ENCODE results near the gene USP21.
A peak's percentile ranks its signal among the peaks of the same experiment; 100 is the strongest.

Gene USP21

DNA sequence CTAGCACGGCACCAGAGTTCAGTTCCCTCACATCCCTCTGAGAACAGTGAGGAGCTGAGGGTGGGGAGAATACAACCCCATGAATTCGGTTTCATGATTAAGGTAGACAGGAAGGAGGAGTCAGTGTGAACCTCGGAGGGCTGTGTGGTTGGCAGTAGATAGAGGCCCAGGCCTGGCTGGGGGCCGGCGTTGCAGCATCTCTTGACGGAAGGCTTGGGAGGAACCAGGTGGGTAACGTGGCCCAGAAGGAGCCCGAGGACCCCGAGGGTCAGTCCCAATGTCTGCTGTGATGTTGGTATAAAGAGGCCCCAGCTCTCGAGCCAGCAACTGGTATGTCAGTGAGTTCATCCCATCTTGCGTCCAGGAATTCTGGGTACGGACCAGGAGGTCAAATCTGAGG lies 12.4 kb downstream of the USP21 start:
- ATAC-seq, result no peak

DNA sequence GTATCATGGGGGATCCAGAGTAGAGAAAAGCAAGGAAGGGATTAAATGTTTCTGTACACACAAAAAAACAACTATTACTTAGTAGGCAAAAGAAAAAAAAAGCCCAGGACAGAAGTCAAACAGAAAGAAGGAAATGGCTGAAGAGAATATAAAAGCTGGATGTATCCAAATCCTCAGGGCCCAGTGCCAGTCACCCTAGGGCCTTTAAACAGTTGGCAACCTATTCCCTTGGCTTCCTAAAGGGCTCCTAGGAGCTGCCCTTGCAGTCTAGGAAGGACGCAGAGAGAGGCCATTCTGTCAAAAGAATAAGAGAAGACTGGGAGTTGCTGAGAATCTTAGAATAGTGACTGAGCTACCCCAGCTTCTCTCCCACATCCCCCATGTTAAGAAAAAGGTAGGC lies 13.0 kb downstream of the USP21 start:
- ATAC-seq, result no peak

DNA sequence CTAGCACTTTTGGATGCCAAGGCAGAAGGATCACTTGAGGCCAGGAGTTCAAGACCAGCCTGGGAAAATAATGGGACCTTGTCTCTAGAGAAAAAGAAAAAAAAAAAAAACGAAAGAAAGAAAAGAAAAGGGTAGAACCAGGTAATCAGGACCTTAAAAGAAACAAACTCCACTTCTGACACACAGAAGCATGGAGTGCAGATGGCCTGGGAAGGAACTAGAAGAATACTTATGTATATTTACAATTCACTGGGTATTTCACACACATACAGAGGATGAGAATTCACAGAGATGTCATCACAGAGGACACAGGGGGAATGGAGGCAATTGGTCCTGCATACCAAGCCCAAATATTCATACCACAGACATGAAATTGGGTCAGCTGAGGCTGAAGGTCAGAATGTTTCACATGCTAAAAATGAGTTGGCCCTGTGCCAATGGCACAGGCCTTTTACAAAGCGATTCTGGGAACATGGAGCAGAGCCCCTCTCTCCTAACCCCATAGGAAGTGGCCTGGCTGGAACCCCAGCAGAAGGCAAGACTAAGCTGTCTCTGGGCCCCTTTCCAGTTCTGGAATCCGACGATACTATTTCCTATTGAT lies 13.6 kb downstream of the USP21 start:
- ATAC-seq, result no peak

DNA sequence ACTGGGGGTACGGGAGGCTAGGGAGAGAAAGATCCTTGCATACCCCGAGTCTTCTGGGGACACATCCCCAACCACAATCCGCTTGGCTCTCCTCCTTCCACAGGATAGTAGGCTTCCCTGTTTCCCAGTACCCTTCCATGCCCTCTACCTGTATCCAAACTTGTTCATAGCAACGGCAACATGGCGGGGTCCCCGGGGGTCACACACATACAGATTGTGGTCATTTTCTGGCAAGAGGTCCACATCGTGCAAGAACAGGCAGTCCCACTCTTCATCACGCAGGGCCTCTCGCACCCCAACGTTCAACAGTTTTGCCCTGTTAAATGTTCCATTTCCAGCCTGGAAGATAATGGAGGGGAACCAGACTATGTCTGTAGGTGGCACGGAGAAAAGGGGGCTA lies 14.4 kb downstream of the USP21 start:
- no peak for ATAC-seq

DNA sequence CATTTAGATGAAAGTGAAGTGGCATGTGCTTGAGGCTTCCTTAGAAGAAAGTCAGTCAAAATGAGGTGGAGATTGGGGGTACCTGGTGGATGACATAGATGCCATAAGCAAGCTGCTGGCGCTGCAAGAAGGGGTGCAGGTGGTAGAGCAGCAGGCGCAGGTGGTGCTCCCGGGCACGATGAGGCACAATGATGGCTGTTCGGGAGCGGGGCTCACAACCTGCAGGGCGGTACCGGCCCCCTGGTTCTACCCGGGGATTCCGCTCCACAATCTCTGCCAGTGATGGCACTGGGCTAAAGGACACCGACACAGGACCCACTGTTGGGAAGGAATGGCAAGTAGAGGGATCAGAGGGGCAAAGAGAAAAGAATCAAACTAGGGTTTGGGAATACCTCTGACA lies 15.6 kb downstream of the USP21 start:
- no peak for ATAC-seq

DNA sequence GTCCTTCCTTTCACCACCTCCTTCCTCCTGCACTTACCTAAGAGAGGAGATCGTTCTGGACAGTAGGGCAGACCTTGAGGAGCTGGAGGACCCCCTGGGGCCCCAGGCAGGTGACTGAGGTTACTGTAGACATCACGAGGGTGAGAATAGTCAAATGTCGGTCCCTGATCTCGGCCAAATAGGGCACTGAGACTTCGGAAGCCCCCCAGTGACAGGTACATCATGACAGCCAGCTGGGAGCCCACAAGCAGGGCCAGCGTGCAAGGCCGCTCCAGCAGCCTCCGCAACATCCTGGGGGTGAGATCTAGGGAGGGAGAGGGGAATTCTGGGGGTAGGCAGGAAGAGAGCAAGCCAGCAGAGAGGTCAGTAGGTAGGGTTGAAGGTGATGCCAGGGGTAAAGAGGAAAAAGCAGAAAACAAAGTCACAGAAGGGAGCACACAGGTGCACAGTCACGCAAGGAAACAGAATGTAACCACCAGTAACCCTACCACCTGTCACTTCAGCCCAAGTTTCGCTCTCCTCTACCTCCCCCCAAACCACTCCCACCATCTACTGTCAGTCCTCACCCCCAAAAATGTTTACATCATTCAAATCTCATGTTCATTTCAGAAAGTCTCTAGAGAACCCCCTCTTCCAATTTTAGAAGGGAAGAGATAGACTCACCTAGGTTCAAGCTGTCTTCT lies 16.6 kb downstream of the USP21 start:
- ATAC-seq, result no peak

DNA sequence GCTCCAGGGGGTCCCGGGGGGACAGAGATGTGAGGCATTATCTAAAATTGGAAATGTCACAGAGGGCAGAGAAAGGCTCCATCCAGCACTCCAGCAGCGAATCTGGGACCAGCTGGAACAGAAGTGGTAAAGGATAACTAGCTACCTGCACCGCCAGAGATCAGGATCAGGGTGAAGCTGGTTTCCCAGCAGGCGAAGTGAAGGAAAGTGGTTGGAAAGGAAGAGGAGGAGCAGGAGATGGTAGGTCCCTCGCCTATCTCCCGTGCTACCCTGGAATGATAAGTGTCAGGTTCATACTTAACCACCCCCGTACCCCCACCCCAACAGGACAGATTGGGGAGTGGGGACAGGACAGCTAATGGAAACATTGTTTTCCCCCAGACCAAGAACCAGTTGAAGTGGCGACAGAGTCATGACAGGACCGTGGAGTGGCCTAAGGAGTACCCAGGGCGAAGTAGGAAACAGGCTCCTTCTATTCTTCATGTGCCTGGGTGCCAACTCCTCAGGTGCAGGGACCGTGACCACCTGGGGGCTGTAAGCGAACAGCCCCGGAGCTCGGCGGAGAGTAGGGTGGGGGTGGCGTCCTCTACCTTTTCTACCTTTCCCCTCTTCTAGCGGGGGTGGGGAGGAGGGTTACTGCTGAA lies 17.3 kb downstream of the USP21 start:
- ATAC-seq, result no peak

DNA sequence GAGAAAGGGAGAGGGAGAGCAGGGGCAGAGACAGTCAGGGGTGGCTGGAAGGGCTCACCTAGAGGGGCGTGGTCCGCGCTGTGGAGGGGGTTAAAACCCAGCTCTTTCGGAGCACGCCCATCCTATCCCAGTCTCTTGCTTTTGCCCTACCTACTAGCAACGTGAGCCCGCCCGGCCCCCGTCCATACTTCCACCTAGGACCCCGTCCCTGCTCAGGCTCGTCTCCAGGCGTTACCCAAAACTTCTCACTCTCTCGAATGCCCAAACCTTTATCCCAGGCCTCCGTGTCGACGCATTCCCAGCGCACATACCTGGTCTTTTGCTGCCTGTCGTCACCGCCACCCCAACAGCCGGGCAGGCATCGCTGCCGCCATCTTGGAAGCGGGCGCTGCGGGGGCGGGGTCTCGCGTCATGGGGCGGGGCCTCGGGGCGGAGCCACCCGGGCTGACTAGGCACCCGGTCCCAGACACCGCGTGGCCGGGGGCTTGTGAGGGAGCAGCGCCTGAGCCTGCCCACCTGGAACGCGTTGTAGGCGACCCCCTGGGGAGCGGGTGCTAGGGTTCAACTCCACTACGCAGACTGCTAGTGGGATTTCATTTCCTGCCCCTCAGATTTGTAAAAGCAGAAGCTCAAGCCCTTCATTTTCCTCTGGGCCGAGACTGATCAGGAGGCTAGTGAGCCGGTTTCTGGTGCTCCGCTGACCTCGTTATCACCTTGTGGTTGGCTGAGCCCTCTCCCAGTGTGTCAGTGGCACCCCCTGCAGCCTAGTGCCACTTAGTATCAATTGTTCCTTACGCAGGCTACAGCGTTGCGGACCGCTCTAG lies 18.0 kb downstream of the USP21 start, which contains the start of gene B4GALT3:
Gene B4GALT3, minus strand, starts transcription at position 396 of the 824 bp plus-strand sequence. CDS start 1,447 bp downstream, outside the sequence.
- ATAC-seq, result peak; percentile 80 to 84

DNA sequence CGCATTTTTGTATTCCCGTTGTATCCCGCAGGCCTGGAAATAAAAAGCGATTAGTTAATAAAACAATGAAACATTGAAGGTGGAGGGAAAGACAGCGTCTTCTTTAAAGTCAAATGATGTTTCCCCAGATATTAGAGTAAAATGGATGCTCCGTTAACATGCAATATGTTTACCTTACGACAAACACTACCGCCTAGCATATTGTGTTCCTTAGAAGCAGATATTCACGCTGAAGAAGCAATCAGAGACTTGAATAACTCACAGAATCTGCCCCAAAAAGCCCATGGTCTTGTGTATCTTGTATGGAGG lies 18.6 kb downstream of the USP21 start:
- ATAC-seq, result no peak

DNA sequence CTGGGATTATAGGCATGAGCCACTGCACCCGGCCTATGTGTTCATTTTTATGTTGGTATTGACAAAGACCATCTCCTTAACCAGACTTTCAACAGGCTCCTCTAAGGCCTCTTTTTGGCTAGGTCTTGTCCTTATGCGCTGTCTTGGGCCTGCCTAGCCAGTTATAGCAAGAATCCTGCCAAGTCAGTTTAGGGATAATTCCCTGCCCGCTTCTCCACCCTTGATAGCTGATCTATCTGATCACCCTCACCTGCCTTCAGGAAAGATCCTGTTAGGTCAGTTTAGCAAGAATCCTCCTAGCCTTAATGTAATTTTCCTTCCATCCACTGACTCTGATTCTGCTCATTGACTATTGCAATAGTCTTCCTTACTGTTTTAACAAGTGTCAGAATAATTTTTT lies 20.4 kb downstream of the USP21 start:
- ATAC-seq, result no peak

DNA sequence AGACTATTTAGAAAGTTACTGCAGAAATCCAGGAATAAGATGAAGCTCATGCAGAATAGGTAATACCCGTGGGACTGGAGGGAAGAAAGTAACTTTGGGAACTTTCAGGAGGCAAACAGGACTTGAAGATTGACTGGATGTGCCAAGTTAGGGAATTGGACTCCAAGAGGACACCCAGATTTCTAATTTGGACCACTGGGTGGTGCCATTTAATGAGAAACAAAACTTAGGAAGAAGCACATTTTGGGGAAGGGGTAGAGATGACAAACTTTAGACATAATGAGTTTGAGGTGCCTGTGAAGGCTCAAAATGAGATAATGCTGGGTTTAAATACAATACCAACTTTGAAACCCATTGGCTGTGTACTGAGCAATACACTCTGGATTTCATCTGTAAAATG lies 21.3 kb downstream of the USP21 start:
- ATAC-seq, result no peak

DNA sequence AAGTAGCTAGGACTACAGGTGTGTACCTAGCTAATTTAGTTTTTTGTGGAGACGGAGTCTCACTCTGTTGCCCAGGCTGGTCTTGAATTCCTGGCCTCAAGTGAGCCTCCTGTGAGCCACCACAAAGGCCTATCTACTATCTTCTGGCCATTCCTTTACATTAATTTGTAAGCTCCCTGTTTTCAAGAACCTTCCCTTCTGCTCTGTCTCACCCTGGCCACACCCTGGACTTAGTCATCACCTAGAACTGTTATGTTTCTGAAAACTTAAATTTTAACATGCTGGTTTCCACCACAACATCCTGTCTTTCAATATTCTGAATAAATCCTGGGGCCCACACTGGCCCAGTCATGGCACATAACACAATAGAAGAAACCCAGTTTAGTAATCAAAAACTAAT lies 22.9 kb downstream of the USP21 start:
- ATAC-seq, result peak; percentile 85 to 86

DNA sequence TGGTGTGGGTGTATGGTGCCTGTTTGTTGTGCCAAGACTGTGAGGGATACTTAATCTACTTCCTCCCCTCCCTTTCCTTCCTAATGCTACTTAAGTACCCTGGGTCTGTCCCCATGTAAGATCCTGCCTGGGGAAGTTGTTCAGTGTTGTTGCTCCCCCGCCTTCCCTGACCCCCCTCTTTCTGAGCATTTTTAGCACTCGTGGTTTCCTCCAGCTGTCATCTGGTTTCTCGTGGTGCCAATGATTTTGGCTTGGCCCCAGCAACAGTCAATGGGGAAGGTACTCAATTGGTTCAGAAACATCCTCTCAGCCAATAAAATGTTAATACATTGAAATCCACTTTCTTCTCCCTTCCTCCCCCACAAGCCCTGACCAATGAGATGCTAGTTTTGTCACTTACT lies 26.0 kb downstream of the USP21 start:
- ATAC-seq, result peak; percentile 45 to 51

DNA sequence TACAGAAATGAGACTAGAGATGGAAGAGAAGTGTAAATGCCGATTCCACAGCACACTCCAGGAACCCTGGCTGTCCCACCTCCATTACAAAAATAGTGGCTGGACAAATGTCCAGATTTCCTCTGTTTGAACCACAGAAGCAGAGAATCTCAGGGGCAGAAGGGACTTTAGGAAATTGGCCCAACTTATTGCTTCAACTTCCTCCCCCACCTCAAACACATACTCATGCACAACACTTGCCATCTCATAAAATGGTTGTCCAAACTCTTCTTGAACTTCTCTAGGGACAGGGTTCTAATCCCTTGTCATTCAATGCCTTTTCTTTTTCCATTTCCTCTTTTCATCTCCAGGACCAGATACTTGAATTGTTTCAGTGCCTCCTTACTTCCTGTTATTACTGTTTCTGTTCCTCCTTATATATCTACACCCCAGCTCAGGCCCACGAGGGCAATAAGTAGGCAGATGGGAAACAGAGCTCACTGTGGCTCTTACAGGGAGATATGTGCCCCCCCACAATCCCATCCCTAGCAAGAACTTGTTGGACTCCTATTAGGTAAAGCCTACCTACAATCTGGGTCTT lies 26.5 kb downstream of the USP21 start:
- no peak for ATAC-seq

DNA sequence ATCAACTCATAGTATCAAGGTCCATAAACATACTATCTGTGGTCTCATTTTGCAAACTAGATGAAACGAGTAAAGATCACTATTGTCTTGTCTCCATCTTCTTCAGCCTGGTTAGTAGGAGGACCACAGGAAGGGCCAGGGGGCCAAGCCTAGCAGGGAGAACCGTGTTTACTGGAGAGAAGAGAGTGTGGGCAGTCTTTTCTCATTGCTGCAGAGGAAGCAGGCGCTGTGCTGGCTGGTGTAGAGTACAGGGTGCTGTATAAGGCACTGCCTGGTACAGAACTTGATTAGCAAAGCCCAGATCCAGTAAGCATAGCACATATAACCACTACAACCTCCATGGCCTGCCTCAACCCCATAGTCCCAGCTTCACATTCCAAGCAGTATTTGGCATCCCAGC lies 28.0 kb downstream of the USP21 start:
- no peak for ATAC-seq

DNA sequence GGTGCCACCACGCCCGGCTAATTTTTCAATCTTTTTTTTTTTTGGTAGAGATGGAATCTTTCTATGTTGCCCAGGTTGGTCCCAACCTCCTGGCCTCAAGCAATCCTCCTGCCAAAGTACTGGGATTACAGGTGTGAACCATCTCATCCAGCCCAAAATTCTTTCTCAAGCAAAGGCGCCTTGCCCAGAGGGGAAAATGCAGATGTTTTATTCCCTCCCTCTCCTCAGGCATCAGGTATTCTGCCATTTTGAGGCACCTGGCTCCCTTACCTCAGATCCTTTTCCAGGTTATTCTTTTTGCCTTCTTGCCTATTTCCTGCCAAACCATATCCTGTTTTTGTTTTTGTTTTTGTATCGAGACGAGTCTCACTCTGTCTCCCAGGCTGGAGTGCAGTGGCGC lies 29.1 kb downstream of the USP21 start:
- no peak for ATAC-seq

DNA sequence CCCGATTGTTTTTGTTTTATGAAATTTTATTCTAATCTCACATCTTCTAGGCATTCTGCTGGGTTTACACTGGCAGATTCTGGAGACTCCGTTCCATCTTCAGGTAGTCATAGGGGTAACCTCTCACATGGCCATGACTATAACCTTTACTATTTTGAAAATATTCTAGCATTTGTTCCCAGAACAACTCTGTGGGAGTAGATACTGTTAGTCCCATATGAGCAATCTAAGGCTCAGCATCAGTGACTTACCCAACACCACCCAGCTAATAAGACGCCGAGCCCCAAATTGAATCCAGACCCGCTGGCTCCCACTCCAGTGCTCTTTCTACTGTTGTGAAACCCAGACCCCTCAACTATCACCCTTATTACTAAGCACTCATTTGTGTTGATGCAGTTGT lies 29.7 kb downstream of the USP21 start:
- ATAC-seq, result no peak

DNA sequence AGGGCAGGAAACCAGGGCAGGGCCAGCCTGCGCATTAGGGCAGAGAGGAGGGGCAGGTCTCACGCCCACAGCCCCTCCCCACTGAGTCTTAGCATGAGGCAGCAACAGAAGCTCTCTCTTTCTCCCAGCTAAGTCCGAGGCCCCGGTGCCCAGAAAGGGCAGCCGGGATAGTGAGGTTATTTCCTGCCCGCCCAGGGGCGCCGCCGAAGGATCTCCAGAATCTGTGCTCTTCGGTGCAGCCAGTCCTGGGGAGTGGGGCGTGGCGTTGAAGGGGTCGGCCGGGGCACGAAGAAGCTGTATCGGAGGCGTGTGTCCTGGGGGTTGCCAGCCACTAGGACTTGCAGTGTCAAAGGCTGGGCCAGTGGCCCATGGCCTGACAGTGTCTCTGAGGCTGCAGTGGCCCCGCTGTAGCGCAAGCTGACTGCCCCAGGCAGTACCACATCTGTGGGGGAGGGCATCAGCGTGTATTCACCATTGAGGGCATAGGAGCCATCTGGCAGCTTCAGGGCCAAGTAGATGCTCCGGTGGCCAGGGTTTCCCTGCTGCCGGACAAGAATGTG lies 31.7 kb downstream of the USP21 start:
- no peak for ATAC-seq

DNA sequence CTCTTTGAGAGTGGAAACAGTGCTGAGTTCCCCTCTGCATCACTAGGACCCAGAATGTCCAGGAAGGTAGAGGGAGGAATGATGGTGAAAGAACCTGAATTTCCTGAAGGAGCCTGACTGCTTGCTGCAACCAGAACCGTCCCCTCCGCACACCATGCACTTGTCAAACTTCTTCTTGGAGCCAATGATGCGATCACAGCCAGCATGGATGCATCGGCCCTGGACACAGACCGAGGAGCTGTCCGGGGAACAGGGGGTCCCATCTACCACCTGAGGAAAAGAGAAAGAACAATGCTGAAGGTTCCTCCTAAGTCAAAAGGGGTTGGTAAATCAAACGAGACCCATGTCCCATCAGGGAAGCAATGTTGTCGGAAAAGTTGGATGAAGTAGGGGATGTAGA lies 32.7 kb downstream of the USP21 start:
- no peak for ATAC-seq

DNA sequence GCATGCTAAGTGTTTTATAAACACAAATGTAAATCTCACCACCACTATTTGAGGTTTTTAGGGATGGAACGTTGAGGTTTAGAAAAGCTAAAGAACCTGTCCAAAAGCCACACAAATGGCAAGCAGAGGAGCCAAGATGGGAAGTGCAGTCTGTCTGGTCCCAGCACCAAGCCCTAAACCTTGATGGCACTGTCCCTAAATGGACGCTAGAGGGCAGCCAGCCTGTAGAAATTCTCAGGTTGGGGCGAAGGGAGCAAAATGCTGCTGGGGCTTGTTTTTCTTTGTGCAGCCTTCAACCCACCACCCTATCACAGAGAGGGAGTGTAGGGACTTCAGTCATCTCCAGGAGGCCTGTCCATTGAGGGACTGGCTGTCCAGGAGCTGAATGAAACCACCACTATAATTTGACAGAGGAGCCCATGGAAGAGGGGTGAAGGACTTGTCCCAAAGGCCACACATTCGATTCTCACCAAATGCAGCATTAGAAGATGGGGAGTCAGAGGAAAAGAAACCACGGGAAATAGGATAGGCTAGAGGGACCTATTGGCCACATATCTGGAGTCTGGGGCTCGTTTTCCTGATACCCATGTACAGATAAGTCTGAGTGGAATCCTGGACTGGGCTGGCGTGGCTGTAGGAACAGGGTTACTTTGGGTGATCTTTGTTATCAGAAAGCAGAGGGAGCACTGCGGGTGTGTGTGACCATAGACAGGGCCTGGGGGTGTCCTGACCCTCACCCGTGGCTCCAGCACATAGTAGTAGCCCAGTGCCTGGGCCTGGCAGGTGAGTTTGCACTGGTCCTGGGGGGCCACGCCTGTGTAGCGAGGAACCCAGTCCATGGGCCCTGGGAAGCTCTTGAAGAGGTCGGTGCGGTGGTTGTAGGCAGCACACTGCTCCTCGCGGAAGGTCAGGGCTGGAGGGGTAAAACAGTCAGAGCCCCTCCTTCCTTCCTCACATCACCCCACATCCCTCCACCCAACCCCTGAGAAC lies 33.5 kb downstream of the USP21 start:
- peak; percentile 90 to 95 for ATAC-seq

DNA sequence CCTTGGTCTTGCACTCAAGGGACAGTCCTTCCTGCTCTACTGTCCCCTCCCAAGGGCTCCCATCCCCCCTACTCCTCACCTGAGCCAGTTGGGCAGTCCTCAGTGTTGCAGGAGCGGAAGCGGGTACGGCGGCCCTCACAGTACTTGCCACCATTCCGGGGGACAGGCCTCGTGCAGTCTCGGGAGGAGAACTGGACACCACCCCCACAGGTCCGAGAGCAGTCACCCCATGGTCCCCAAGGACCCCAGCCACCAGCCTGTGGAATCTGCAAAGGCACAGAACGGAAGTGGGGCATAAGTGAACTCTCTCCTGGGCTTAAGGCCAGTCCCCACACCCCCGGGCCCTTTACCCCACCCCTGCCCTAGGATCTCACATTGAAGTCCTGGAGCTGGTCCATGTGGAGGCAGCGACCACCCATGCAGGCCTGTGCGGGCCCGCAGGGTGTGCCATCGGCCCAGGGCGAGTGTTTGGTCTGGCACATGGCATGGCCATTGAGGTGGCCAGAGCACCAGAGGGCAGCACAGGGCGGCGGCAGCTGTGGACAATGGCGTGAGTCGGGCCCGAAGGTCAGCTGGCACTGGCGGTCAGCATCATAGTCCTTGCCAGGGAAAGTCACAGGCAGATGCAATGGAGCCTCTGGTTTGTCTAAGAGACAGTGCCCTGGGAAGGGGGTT lies 34.4 kb downstream of the USP21 start:
- no peak for ATAC-seq
